Fibroblast of skin of right quadriceps (primary cell): ENCODE data around the gene YBX2.

Source experiments
- DNase-seq: peaks from one replicate; pipeline ENCODE4 v3.0.0-alpha.2; 2013

The YBX2 gene

DNA sequence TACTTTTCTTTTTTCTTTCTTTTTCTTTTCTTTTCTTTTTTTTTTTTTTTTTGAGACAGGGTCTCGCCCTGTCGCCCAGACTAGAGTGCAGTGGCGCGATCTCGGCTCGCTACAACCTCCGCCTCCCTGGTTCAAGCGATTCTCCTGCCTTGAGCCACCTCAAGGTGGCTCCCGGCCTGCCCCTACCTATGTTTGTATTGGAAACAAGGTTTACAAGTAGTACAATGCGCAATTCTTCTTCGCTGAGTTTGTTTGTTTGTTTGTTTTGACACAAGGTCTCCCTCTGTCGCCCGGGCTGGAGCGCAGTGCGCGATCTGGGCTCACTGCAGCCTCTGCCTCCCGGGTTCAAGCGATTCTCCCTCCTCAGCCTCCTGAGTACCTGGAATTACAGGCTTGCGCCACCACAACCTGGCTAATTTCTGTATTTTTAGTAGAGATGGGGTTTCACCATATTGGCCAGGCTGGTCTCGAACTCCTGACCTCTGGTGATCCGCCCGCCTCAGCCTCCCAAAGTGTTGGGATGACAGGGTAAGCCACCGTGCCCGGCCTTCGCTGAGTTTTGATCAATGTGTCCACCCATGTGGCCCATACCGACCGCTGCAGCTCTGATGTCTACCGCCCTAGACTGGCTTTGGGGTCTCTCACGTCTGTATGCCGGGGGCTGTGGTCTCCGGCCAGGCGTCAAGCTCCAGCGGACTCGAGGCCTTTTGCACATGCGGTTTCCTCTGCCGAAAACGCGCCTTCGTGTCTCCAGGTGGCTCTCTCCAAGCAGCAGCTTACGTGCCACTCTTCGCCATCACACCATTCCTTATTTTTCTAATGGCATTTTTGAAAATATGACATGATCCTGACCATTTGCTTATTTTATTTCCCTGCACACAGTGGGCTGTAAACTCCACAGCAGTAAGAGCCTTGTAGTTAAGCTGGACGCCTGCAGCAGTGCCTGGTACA is 1.1 kb upstream of the YBX2 start:
- DNase-seq = no peak

- DNase-seq = no peak
Observed at GRCh38 chr17:7293816-7294613, 424 bp downstream of the YBX2 start.

- DNase-seq = no peak
Observed at GRCh38 chr17:7293159-7293558, 1.3 kb downstream of the YBX2 start.

- DNase-seq = no peak
Observed at GRCh38 chr17:7292729-7293128, 1.7 kb downstream of the YBX2 start.

- DNase-seq = no peak
Observed at GRCh38 chr17:7292194-7292593, 2.2 kb downstream of the YBX2 start.

DNA sequence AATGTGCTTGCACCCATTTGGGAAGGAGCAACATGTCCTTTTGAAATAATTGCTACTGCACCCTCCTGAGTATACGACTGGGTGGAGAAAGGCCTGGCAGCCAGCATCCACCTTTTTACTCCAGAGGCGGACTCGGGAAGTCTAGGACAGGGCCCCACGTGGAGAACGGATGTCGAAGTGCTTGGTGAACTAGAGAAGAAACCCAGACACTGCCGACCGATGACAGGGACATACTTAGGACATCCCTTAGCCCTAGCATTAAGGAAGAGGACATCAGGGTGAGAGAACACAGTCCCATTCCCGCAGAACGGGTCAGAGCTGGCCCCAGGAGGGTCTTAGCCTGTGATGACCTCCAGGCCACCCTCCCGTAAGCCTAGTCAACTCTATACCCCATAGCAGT is 3.8 kb downstream of the YBX2 start:
- no peak for DNase-seq

GRCh38 chr17:7290166-7290565 is 4.3 kb downstream of the YBX2 start:
- no peak for DNase-seq

- no peak for DNase-seq
Observed at GRCh38 chr17:7289256-7290032, 5.0 kb downstream of the YBX2 start.

DNA sequence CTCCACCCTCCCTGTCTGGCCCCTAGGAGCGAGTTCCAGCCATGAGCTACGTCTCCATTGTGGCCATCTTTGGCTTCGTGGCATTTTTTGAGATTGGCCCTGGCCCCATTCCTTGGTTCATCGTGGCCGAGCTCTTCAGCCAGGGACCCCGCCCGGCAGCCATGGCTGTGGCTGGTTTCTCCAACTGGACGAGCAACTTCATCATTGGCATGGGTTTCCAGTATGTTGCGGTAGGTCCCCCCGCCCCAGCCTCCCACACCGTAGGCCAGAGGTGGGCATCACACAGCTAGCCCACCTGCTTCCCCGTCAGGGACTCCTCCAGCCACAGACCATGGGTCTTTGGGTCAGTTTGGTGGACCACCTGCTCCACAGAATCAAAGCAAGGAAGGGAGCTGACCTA is 8.8 kb downstream of the YBX2 start:
- no peak for DNase-seq

DNA sequence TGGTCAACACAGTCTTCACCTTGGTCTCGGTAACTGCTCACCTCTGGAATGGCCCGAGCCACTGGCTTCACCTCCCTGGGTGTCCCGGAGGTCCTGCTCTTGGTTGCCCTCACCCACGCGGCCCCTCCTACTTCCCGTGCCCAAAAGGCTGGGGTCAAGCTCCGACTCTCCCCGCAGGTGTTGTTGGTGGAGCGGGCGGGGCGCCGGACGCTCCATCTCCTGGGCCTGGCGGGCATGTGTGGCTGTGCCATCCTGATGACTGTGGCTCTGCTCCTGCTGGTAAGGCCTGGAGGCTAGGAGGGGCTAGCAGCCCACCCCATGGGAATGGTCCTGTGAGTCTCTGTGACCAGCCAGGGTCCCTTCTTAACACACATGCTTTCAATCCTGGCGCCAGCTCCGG is 9.5 kb downstream of the YBX2 start:
- DNase-seq = no peak

GRCh38 chr17:7283471-7284216 is 10.8 kb downstream of the YBX2 start:
- DNase-seq = no peak

GRCh38 chr17:7282752-7283321 is 11.6 kb downstream of the YBX2 start:
- DNase-seq = no peak

DNA sequence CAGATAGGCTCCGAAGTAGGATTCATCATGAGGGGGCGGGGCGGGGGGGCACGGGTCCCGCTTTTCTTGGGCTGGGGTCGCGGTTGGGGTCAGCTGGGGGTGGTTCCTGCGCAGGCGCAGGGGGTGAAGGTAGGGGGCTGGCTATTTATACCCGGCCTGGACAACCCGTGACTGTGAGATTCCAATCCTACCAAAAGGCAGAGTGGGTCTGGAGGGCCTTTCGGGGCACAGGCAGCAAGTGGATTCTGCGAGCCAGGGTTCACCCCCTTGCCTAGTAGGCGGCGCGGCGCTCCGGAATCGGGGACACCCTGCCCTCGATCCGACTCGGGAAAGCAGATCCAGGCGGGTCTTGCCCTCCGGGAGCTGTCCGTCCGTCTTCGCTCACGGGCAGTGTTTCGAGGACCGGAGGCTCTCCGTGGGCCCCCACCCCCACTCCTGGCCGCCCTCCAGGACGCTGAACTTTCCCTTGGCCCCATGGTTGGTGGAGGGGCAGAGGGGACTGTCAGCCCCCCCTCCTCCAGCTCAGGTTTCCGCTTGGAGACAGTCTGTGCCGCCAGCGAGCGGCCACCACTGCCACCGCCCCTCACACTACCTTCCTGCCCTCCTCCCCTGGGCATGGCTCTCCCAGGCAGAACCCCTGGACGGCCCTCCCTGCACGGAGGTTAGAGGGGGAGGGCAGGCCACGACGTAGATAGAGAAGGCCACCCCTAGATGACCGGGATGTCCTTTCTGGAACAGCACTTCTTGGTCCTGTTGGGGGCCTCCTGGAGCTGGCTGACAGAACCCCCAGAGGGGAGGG is 12.3 kb downstream of the YBX2 start:
- no peak for DNase-seq

DNA sequence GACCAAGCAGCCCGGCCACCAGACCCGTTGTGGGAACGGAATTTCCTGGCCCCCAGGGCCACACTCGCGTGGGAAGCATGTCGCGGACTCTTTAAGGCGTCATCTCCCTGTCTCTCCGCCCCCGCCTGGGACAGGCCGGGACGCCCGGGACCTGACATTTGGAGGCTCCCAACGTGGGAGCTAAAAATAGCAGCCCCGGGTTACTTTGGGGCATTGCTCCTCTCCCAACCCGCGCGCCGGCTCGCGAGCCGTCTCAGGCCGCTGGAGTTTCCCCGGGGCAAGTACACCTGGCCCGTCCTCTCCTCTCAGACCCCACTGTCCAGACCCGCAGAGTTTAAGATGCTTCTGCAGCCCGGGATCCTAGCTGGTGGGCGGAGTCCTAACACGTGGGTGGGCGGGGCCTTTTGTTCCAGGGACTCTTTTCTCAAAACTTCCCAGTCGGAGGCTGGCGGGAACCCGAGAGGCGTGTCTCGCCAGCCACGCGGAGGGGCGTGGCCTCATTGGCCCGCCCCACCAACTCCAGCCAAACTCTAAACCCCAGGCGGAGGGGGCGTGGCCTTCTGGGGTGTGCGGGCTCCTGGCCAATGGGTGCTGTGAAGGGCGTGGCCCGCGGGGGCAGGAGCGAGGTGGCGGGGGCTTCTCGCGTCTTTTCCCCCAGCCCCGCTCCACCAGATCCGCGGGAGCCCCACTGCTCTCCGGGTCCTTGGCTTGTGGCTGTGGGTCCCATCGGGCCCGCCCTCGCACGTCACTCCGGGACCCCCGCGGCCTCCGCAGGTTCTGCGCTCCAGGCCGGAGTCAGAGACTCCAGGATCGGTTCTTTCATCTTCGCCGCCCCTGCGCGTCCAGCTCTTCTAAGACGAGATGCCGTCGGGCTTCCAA is 13.1 kb downstream of the YBX2 start, which contains the start of gene SLC2A4:
Gene SLC2A4, plus strand, starts transcription at position 645 of the 879 bp plus-strand sequence. Its CDS starts 217 bp downstream, at position 862.
- peak; percentile 94 for DNase-seq

GRCh38 chr17:7280519-7281073 is 13.8 kb downstream of the YBX2 start:
- peak; percentile 64 for DNase-seq

DNA sequence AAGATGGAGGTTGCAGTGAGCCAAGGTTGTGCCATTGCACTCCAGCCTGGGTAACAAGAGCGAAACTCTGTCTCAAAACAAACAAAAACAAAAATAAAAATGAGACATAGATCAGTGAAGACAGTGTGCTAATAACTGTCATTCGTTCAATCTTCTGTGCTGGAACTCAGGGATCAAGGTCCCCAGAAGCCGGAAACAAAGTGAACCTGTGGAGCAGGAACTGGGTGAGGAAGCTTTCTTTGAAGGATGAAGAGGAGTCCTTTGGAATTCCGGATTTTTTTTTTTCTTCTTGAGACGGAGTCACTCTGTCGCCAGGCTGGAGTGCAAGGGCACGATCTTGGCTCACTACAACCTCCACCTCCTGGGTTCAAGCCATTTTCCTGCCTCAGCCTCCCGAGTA is 15.0 kb downstream of the YBX2 start:
- no peak for DNase-seq

GRCh38 chr17:7266784-7267183 is 27.7 kb downstream of the YBX2 start:
- DNase-seq = no peak

DNA sequence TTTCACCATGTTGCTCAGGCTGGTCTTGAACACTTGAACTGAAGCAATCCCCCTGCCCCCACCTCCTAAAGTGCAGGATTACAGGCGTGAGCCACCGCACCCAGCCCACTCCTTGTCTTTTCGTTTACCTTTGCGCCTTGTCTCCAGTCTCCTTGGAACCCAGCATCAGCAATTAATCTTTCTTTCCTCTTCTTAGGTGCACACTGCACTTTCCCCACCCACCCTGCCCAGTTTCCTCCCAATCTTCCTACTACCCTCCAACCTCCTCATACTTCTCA is 30.7 kb downstream of the YBX2 start:
- no peak for DNase-seq

- no peak for DNase-seq
Observed at GRCh38 chr17:7262935-7263800, 31.3 kb downstream of the YBX2 start.
